ENCODE measurements around the gene GOLIM4.

DNA sequence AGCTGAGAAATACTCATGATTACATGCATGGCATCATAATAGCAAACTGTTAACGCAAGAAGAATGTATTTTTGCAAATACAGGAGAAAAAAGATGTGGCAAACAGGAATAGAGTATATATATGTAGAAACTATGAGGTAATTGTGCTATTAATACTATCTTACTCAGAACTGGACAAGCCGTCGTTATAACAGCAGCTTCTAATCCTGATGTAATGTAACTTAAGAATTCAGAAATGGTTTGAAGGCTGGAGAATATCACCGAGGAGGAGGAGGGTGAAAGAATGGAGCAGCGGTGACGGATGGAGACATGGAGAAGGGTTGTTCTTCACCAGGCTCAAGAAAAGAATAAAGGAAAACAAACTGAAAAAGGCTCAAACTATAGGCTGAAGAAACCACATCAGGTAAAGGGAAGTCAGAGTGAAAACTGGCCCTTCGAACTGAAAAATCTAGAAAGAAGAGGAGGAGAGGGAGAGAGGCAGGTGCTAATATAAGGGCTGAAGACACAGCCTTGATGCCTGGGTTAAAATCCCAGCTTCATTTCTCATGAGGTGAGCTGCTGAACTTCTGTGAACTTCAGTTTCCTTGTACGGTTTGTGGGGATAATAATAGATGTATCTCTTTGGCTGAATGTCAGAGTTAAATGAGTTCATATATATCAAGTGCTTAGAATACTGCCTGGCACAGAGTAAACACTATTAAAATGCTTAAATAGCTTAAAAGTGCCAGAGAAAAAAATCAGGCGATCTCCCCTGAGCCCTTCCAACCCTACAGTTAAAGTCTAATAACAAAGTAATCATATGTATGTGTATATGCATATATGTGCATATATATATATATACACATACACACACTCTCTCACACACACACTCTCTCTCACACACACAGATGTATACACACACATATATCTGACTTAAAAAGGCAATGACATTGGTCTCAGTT is 43.9 kb downstream of the GOLIM4 start:
- TF ChIP-seq CTCF (IDR thresholded peaks at IDR 0.05), result no peak
- no peak for TF ChIP-seq POLR2A (IDR thresholded peaks at IDR 0.05)
- peak in 1 of 4 donors; percentile 26 for TF ChIP-seq EP300 (IDR thresholded peaks at IDR 0.05)
